Measurements from ENCODE around the gene HAGH.

Gene HAGH

GRCh38 chr16:1768767-1769401, 57.7 kb downstream of the HAGH start:
- DNase-seq (ENCODE audit: low read depth, low spot score), result no peak
- no peak overlapping the region for H3K4me3 ChIP-seq (ENCODE audit: low read length)

DNA sequence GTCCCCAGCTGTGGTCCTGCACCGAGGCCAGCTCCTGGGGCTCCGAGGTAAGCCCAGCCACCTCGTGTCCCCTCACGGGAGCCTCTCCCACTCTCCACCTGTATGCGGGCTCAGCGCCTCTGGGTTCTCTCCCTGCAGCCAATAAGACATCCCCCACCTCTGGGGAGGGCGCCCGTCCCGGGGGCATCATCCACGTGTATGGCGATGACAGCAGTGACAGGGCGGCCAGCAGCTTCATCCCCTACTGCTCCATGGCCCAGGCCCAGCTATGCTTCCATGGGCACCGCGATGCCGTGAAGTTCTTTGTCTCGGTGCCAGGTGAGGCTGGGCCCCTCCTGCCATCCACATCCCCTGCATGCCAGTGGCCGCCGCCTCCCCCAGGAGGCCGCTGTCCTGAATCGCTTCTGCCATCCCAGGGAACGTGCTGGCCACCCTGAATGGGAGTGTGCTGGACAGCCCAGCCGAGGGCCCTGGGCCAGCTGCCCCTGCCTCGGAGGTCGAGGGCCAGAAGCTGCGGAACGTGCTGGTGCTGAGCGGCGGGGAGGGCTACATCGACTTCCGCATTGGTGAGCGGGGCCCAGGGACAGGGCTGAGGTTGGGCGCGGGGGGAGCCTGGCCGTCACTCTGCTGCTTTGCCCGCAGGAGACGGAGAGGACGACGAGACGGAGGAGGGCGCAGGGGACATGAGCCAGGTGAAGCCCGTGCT, 58.4 kb downstream of the HAGH start:
- no peak for DNase-seq (ENCODE audit: low read depth, low spot score)
- H3K4me3 ChIP-seq (ENCODE audit: low read length), result no peak overlapping the region

- H3K4me3 ChIP-seq (ENCODE audit: low read length), result no peak overlapping the region
- no peak for DNase-seq (ENCODE audit: low read depth, low spot score)
These were observed 59.3 kb downstream of the HAGH start for GRCh38 chr16:1767116-1767994.

DNA sequence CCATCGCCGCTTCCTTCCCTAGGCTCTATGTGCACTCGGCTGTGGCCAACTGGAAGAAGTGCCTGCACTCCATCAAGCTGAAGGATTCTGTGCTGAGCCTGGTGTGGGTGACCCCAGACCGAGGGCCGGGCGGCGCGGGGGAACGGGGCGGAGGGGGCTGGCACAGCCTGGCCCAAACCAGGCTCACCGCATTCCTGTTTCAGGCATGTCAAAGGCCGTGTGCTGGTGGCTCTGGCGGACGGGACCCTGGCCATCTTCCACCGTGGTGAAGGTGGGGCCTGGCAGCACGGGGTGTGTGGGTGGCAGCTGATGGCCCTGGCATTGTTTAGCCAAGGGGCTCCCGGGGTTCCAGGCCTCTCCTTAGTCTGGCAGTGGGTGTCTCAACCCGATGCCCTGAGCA, 59.9 kb downstream of the HAGH start:
- DNase-seq (ENCODE audit: low read depth, low spot score), result no peak
- no peak overlapping the region for H3K4me3 ChIP-seq (ENCODE audit: low read length)

- DNase-seq (ENCODE audit: low read depth, low spot score), result no peak
- no peak overlapping the region for H3K4me3 ChIP-seq (ENCODE audit: low read length)
These were observed 60.4 kb downstream of the HAGH start for GRCh38 chr16:1766231-1766630.

GRCh38 chr16:1765826-1766225, 60.8 kb downstream of the HAGH start:
- no peak for DNase-seq (ENCODE audit: low read depth, low spot score)
- no peak overlapping the region for H3K4me3 ChIP-seq (ENCODE audit: low read length)

- no peak overlapping the region for H3K4me3 ChIP-seq (ENCODE audit: low read length)
- DNase-seq (ENCODE audit: low read depth, low spot score), result no peak
These were observed 61.7 kb downstream of the HAGH start for GRCh38 chr16:1764971-1765370.

GRCh38 chr16:1763521-1764511, 62.8 kb downstream of the HAGH start:
- H3K4me3 ChIP-seq (ENCODE audit: low read length), result no peak overlapping the region
- DNase-seq (ENCODE audit: low read depth, low spot score), result no peak

- DNase-seq (ENCODE audit: low read depth, low spot score), result no peak
- H3K4me3 ChIP-seq (ENCODE audit: low read length), result no peak overlapping the region
These were observed 63.6 kb downstream of the HAGH start for GRCh38 chr16:1762879-1763520.

- DNase-seq (ENCODE audit: low read depth, low spot score), result no peak
- H3K4me3 ChIP-seq (ENCODE audit: low read length), result no peak overlapping the region
These were observed 64.3 kb downstream of the HAGH start for GRCh38 chr16:1762196-1762878.

DNA sequence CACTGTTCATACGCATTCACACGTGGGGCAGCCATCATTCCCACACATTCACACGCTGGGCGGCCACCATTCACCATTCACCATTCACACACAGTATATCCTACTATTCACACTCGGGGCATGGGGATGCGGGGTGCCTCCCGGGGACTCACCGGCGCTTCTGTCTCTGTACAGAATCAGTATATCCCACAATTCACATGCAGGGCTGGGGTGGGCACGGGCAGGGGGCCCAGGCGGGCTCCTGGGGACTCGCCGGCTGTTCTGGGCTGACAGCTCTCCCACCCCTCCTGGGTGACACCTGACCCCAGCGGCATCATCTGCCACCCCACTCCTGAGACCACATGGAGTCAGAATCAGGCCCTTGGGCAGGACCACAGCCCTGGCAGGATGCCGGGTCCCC, 64.9 kb downstream of the HAGH start:
- H3K4me3 ChIP-seq (ENCODE audit: low read length), result no peak overlapping the region

DNA sequence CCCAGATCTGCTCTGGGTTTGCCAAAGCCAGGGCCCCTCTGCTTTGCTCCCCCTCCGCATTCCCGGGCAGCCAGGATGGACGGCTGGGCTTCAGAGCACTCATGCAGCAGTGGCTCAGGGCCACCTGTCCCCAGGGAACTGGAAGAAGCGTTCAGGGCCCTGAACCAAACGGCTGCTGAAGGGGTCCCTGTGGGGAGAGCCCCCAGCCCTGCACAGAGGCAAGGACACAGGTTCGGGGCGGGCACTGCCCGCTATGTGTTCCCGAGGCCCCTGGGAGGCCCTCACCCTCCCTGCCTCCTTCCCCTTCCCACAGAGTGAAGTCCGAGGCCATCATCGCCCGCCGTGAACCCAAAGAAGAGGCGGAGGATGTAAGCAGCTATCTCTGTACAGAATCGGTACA, 65.7 kb downstream of the HAGH start:
- H3K4me3 ChIP-seq (ENCODE audit: low read length), result no peak overlapping the region
- no peak for DNase-seq (ENCODE audit: low read depth, low spot score)

More for the DNA sequence above, 64.9 kb downstream of the HAGH start:
- DNase-seq (ENCODE audit: low read depth, low spot score), result no peak

DNA sequence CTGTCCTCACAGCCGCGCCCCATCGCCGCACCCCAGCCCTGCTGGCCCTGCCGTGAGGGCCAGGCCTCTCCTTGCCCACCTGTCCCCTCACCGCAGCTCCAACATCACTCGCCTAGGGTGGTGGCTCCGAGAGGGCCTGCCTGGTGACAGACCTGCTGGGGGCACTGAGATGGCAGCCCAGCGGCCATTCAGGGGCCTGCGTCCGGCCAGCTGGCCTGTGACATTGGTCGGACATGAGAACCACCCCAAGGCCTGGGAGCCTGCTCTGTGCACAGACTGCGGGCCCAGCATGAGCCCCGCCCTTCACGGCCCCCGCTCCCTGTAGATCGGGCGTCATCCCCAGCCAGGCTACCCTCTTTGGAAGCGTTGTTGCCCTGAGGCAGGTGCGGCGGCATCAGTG, 67.1 kb downstream of the HAGH start:
- DNase-seq (ENCODE audit: low read depth, low spot score), result no peak
- H3K4me3 ChIP-seq (ENCODE audit: low read length), result no peak overlapping the region

DNA sequence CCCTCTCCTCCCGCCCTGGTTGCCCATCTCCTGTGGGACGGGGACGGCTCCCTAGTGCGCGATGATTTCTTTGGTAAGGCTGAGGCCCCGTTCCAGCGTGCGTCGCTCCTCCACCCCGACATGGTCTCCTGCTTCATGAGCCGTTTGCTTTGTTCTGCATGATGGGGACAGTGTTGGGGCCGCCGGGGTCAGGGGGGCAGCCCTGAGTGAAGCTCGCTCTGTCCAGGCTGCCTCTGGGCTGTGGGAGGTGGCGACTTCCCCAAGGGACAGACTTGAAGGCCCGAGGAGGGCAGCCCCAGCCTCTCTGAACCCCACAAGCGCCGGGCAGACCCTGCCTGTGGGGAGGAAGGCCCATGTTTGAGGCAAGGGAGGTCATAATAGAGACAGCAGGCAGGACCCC, 67.7 kb downstream of the HAGH start:
- H3K4me3 ChIP-seq (ENCODE audit: low read length), result no peak overlapping the region
- no peak for DNase-seq (ENCODE audit: low read depth, low spot score)

GRCh38 chr16:1757714-1758461, 68.7 kb downstream of the HAGH start:
- DNase-seq (ENCODE audit: low read depth, low spot score), result no peak
- no peak overlapping the region for H3K4me3 ChIP-seq (ENCODE audit: low read length)

Data from Jurkat, Clone E6-1 (cell line).